GM19395 (cell line): ENCODE measurements around the gene GNAT1.
"Not testable (repeated sequence)": the region's sequence is repeated elsewhere in the genome, so short reads cannot be mapped to it uniquely, and the experiment has no call there.

Source experiments
- ATAC-seq: cut with Tn5 transposase; IDR thresholded peaks from one replicate; pipeline ENCODE4 v1.9.1; 2021; ENCODE audit warnings: mild to moderate bottlenecking, moderate library complexity; ENCODE audit not compliant: unreplicated experiment

GNAT1 gene

GRCh38 chr3:50201573-50202315 is 10.3 kb downstream of the GNAT1 start:
- no peak for ATAC-seq

GRCh38 chr3:50202353-50203112 is 11.1 kb downstream of the GNAT1 start:
- ATAC-seq = no peak

- no peak for ATAC-seq
Measured at GRCh38 chr3:50203113-50203808, 11.9 kb downstream of the GNAT1 start.

GRCh38 chr3:50203809-50204803 is 12.7 kb downstream of the GNAT1 start:
- ATAC-seq = no peak

- ATAC-seq = no peak
Measured at GRCh38 chr3:50204804-50205412, 13.5 kb downstream of the GNAT1 start, which contains the start of gene SLC38A3. TSS of gene SLC38A3 (plus strand) at chr3:50205271. CDS start at chr3:50214200, 8,929 bp downstream.

GRCh38 chr3:50205413-50206276 is 14.2 kb downstream of the GNAT1 start:
- no peak for ATAC-seq

GRCh38 chr3:50207359-50208042 is 16.1 kb downstream of the GNAT1 start:
- ATAC-seq = no peak

- ATAC-seq = no peak
Measured at GRCh38 chr3:50208677-50209344, 17.4 kb downstream of the GNAT1 start.

GRCh38 chr3:50210176-50210509 is 18.7 kb downstream of the GNAT1 start:
- no peak for ATAC-seq

GRCh38 chr3:50210510-50211367 is 19.3 kb downstream of the GNAT1 start:
- no peak for ATAC-seq

GRCh38 chr3:50211368-50211717 is 19.9 kb downstream of the GNAT1 start:
- ATAC-seq = not testable (repeated sequence)

GRCh38 chr3:50211930-50212329 is 20.5 kb downstream of the GNAT1 start:
- ATAC-seq = no peak

- ATAC-seq = no peak
Measured at GRCh38 chr3:50212502-50212901, 21.1 kb downstream of the GNAT1 start.

GRCh38 chr3:50212971-50213370 is 21.6 kb downstream of the GNAT1 start:
- ATAC-seq = no peak

- ATAC-seq = no peak
Measured at GRCh38 chr3:50213373-50213772, 22.0 kb downstream of the GNAT1 start.

- ATAC-seq = no peak
Measured at GRCh38 chr3:50214824-50215223, 23.4 kb downstream of the GNAT1 start.

- ATAC-seq = no peak
Measured at GRCh38 chr3:50215529-50215928, 24.1 kb downstream of the GNAT1 start.
